ENCODE data around the gene GSDME. TPM values are rescaled to one million over a fixed set of nuclear protein-coding genes. Genes with fewer than 3 reads are reported as not detected.

The GSDME gene
- total and polyA plus RNA-seq, 2 donors (not counting 1 experiment from before 2014, with no cell fraction given) = 40.8 to 57.1 TPM

DNA sequence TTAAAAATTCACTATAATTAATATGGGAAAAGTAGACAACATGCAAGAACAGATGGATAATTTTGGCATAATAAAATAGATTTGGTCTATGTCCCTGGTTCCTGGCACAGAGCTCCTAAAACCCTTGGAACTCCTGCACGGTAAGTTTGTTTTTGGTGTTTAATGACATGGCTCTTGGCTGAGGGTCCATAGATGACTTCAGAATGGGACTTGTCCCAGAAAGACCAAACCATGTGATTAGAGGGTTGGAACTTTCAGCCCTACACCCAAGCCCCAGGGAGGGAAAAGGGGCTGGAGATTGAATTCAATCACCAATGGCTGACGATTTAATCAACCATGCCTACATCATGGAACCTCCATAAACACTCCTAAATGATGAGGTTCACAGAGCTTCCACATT, 12.6 kb upstream of the GSDME start:
- no peaks in the 10 kb centered on the region for H3K79me2 ChIP-seq (ENCODE audit: control insufficient read depth, insufficient read depth, low read length)
- H4K20me1 ChIP-seq (ENCODE audit: control insufficient read depth, extremely low read depth, insufficient read depth, low read length) = no peaks in the 10 kb centered on the region
- no peaks in the 10 kb centered on the region for H3K27me3 ChIP-seq (ENCODE audit: control insufficient read depth, insufficient read depth, low read length)
- H3K4me1 ChIP-seq (ENCODE audit: control insufficient read depth, extremely low read depth, insufficient read depth, low read length) = no peaks in the 10 kb centered on the region
- no peak overlapping the region for H3K27ac ChIP-seq (ENCODE audit: insufficient read depth, low read length)
- DNase-seq (ENCODE audit: low read depth in 2 of 2) = no peak
- no peak overlapping the region for H3K4me2 ChIP-seq (ENCODE audit: extremely low read depth, insufficient read depth, low read length)
- no peak overlapping the region for H3K9ac ChIP-seq (ENCODE audit: insufficient read depth, low read length)
- no peaks in the 10 kb centered on the region for H3K36me3 ChIP-seq (ENCODE audit: control insufficient read depth, insufficient read depth, low read length)
- no peak overlapping the region for H3K4me3 ChIP-seq (replicated peaks in 1 of 4; ENCODE audit: control extremely low read depth in 1 of 4, insufficient read depth in 1 of 4, low read depth in 3 of 4, low read length in 4 of 4)
- H2AFZ ChIP-seq (ENCODE audit: low read length) = no peak overlapping the region
- H3K9me3 ChIP-seq (ENCODE audit: control insufficient read depth, insufficient read depth, low read depth, low read length) = no peaks in the 10 kb centered on the region
- TF ChIP-seq EZH2 (IDR thresholded peaks at IDR 0.05; ENCODE audit: low read length, missing control alignments) (no peak), CTCF (conservative IDR thresholded peaks at IDR 0.05 in 1 of 2, IDR thresholded peaks at IDR 0.05 in 1 of 2; ENCODE audit: low read depth in 1 of 2, low read length in 2 of 2) (no peak)

GRCh38 chr7:24769014-24769830, 12.0 kb upstream of the GSDME start:
- Histone ChIP-seq H3K4me3 (replicated peaks in 1 of 4; ENCODE audit: control extremely low read depth in 1 of 4, insufficient read depth in 1 of 4, low read depth in 3 of 4, low read length in 4 of 4) (no peak overlapping the region), H3K27ac (ENCODE audit: insufficient read depth, low read length) (no peak overlapping the region), H3K4me1 (ENCODE audit: control insufficient read depth, extremely low read depth, insufficient read depth, low read length) (no peaks in the 10 kb centered on the region), H3K9ac (ENCODE audit: insufficient read depth, low read length) (no peak overlapping the region), H3K4me2 (ENCODE audit: extremely low read depth, insufficient read depth, low read length) (no peak overlapping the region), H4K20me1 (ENCODE audit: control insufficient read depth, extremely low read depth, insufficient read depth, low read length) (no peaks in the 10 kb centered on the region), H3K79me2 (ENCODE audit: control insufficient read depth, insufficient read depth, low read length) (no peaks in the 10 kb centered on the region), H3K36me3 (ENCODE audit: control insufficient read depth, insufficient read depth, low read length) (no peaks in the 10 kb centered on the region), H3K9me3 (ENCODE audit: control insufficient read depth, insufficient read depth, low read depth, low read length) (no peaks in the 10 kb centered on the region), H2AFZ (ENCODE audit: low read length) (no peak overlapping the region), H3K27me3 (ENCODE audit: control insufficient read depth, insufficient read depth, low read length) (no peaks in the 10 kb centered on the region)
- TF ChIP-seq CTCF (conservative IDR thresholded peaks at IDR 0.05 in 1 of 2, IDR thresholded peaks at IDR 0.05 in 1 of 2; ENCODE audit: low read depth in 1 of 2, low read length in 2 of 2) (no peak), EZH2 (IDR thresholded peaks at IDR 0.05; ENCODE audit: low read length, missing control alignments) (no peak)
- DNase-seq (ENCODE audit: low read depth in 2 of 2) = no peak

- no peak overlapping the region for H3K4me3 ChIP-seq (replicated peaks in 1 of 4; ENCODE audit: control extremely low read depth in 1 of 4, insufficient read depth in 1 of 4, low read depth in 3 of 4, low read length in 4 of 4)
- H4K20me1 ChIP-seq (ENCODE audit: control insufficient read depth, extremely low read depth, insufficient read depth, low read length) = no peaks in the 10 kb centered on the region
- no peak overlapping the region for H3K9ac ChIP-seq (ENCODE audit: insufficient read depth, low read length)
- no peak overlapping the region for H3K27ac ChIP-seq (ENCODE audit: insufficient read depth, low read length)
- no peaks in the 10 kb centered on the region for H3K4me1 ChIP-seq (ENCODE audit: control insufficient read depth, extremely low read depth, insufficient read depth, low read length)
- H3K36me3 ChIP-seq (ENCODE audit: control insufficient read depth, insufficient read depth, low read length) = no peaks in the 10 kb centered on the region
- TF ChIP-seq CTCF (conservative IDR thresholded peaks at IDR 0.05 in 1 of 2, IDR thresholded peaks at IDR 0.05 in 1 of 2; ENCODE audit: low read depth in 1 of 2, low read length in 2 of 2) (peak in 1 of 2 donors; percentile 15), EZH2 (IDR thresholded peaks at IDR 0.05; ENCODE audit: low read length, missing control alignments) (no peak)
- H2AFZ ChIP-seq (ENCODE audit: low read length) = no peak overlapping the region
- H3K79me2 ChIP-seq (ENCODE audit: control insufficient read depth, insufficient read depth, low read length) = no peaks in the 10 kb centered on the region
- H3K9me3 ChIP-seq (ENCODE audit: control insufficient read depth, insufficient read depth, low read depth, low read length) = no peaks in the 10 kb centered on the region
- H3K4me2 ChIP-seq (ENCODE audit: extremely low read depth, insufficient read depth, low read length) = no peak overlapping the region
- no peak for DNase-seq (ENCODE audit: low read depth in 2 of 2)
- H3K27me3 ChIP-seq (ENCODE audit: control insufficient read depth, insufficient read depth, low read length) = no peaks in the 10 kb centered on the region
These were observed 10.8 kb upstream of the GSDME start for GRCh38 chr7:24767878-24768569.

All from fibroblast of lung (primary cell).